ENCODE measurements around the gene PHLDA3. TPM values are rescaled to one million over a fixed set of nuclear protein-coding genes. Genes with fewer than 3 reads are reported as not detected.
"Not testable (repeated sequence)": the region's sequence is repeated elsewhere in the genome, so short reads cannot be mapped to it uniquely, and the experiment has no call there.

Gene PHLDA3
- total and polyA plus RNA-seq, 2 of the 13 experiments (the other 11 are each of a cell fraction or from before 2014, with no cell fraction given) = 16.7 to 33.6 TPM

DNA sequence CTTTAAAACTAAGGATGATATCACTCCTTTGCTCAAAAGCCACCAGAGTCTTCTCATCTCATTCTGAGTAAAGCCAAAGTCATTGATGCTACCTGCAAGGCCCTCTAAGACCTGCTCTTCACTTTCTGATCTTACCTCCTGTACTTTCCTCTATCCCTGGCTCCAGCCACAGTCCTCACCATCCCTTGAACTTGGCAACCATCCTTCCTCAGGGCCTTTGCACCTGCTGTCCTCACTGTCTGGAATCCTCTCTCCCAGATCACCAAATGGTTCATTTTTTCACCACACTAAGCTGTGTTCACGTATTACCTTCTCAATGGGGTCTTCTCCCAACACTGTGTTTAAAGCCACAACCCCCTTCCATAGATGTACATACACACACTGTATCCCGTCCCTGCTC is 4.3 kb upstream of the PHLDA3 start (continued):
- TF ChIP-seq, protein P1, sequence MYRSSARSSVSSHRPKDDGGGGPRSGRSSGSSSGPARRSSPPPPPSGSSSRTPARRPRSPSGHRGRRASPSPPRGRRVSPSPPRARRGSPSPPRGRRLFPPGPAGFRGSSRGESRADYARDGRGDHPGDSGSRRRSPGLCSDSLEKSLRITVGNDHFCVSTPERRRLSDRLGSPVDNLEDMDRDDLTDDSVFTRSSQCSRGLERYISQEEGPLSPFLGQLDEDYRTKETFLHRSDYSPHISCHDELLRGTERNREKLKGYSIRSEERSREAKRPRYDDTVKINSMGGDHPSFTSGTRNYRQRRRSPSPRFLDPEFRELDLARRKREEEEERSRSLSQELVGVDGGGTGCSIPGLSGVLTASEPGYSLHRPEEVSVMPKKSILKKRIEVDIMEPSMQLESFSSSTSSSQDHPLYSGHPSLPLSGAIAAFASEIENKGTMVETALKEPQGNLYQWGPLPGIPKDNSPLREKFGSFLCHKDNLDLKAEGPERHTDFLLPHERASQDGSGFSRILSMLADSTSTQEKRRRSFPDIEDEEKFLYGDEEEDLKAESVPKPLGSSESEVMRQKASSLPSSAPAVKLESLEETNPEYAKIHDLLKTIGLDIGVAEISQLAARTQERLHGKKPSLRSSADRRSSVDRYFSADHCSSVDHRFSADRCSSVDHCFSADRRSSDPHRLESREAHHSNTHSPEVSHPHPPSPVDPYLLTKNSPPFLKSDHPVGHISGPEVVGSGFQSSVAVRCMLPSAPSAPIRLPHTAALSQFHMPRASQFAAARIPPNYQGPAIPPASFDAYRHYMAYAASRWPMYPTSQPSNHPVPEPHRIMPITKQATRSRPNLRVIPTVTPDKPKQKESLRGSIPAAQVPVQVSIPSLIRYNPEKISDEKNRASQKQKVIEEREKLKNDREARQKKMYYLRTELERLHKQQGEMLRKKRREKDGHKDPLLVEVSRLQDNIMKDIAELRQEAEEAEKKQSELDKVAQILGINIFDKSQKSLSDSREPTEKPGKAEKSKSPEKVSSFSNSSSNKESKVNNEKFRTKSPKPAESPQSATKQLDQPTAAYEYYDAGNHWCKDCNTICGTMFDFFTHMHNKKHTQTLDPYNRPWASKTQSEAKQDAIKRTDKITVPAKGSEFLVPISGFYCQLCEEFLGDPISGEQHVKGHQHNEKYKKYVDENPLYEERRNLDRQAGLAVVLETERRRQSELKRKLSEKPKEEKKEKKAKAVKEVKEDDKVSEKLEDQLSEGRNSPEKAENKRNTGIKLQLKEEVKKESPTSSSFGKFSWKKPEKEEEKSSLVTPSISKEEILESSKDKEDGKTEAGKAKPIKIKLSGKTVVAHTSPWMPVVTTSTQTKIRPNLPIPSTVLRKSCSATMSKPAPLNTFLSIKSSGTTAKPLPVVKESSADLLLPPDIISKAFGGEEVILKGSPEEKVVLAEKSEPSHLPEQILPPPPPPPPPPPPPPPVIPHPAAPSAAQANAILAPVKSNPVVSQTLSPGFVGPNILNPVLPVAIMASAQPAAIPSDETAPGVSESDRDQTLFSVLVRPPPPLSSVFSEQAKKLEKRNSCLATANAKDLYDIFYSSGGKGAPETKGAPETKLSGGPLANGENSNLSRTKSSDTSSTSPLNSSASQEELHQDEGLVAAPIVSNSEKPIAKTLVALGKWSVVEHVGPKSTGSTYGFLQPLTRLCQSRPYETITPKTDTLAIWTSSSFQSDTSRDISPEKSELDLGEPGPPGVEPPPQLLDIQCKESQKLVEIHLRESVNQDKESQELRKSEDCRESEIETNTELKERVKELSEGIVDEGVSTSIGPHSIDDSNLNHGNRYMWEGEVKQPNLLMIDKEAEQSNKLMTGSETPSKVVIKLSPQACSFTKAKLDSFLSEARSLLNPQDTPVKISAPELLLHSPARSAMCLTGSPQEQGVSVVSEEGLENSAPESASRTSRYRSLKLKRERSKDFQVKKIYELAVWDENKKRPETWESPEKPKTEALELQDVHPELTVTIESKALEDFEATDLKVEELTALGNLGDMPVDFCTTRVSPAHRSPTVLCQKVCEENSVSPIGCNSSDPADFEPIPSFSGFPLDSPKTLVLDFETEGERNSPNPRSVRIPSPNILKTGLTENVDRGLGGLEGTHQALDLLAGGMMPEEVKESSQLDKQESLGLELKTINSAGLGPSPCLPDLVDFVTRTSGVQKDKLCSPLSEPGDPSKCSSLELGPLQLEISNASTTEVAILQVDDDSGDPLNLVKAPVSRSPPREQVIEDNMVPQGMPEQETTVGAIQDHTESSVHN (CRISPR knock-in tag; IDR thresholded peaks at IDR 0.05) = no peak
- TF ChIP-seq FOXP1 (IDR thresholded peaks at IDR 0.05) (no peak), FOXP1 (CRISPR knock-in tag; IDR thresholded peaks at IDR 0.05) (no peak), NCOA5 (CRISPR knock-in tag; IDR thresholded peaks at IDR 0.05) (no peak), CEBPB (IDR thresholded peaks at IDR 0.05; ENCODE audit: borderline replicate concordance, low read depth, low read length) (no peak)
- TF ChIP-seq, protein P2, sequence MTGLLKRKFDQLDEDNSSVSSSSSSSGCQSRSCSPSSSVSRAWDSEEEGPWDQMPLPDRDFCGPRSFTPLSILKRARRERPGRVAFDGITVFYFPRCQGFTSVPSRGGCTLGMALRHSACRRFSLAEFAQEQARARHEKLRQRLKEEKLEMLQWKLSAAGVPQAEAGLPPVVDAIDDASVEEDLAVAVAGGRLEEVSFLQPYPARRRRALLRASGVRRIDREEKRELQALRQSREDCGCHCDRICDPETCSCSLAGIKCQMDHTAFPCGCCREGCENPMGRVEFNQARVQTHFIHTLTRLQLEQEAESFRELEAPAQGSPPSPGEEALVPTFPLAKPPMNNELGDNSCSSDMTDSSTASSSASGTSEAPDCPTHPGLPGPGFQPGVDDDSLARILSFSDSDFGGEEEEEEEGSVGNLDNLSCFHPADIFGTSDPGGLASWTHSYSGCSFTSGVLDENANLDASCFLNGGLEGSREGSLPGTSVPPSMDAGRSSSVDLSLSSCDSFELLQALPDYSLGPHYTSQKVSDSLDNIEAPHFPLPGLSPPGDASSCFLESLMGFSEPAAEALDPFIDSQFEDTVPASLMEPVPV (CRISPR knock-in tag; IDR thresholded peaks at IDR 0.05) = no peak

DNA sequence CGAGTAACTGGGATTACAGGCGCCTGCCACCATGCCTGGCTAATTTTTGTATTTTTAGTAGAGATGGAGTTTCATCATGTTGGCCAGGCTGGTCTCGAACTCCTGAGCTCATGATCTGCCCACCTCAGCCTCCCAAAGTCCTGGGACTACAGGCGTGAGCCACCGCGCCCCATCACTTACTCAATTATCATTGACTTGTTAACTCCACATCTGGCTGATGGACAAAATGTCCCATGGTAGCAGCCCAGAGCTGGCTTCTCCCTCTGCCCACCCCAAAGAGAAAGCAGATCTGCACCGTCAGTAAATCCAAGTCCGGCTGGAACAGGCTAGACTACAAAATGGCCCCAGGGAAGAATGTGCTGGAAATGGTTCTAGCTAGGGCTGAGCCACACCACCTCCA is 3.3 kb upstream of the PHLDA3 start:
- peaks cover 20% of the 10 kb centered on the region for H3K4me1 ChIP-seq (ENCODE audit: insufficient read depth, low read length)
- 76% methylated on average over 8 of the region's 8 CpGs for WGBS (ENCODE audit: low lambda C conversion rate)
- BruUV-seq (replicated peaks); H4K20me1 ChIP-seq (ENCODE audit: insufficient read depth, low read length); intact Hi-C loops (cut with micrococcal nuclease; ENCODE audit: unreplicated experiment); H3K4me3 ChIP-seq (replicated peaks in 1 of 3; ENCODE audit: insufficient read depth in 1 of 3, low read depth in 2 of 3, low read length in 3 of 3); POLR2A ChIA-PET; H3K36me3 ChIP-seq (replicated peaks in 1 of 2; ENCODE audit: control insufficient read depth in 1 of 2, insufficient read depth in 2 of 2, low read length in 2 of 2); DNase-seq (ENCODE audit: low spot score); H3K27ac ChIP-seq (ENCODE audit: extremely low read length, insufficient read depth, low read length); CTCF ChIA-PET (ENCODE audit: low intra/inter-chr PET ratio, low total read pairs); H3K9me3 ChIP-seq (ENCODE audit: low read length); FAIRE-seq; H3K9ac ChIP-seq (ENCODE audit: insufficient read depth, low read depth, low read length); in situ Hi-C loops (cut with HindIII; ENCODE audit: extremely low pct_ligation_motif_present, low pct_unique_long_range_greater_than_20kb); H2AFZ ChIP-seq (ENCODE audit: low read length); H3K4me2 ChIP-seq (ENCODE audit: low read depth, low read length); ATAC-seq: not testable (repeated sequence)
- H3K27me3 ChIP-seq (ENCODE audit: control insufficient read depth in 1 of 2, insufficient read depth in 2 of 2, low read length in 2 of 2) = peaks cover 3 to 36% of the 10 kb centered on the region in 2 experiments; a peak in 3 of 5 replicates
- peaks cover 15% of the 10 kb centered on the region for H3K79me2 ChIP-seq (ENCODE audit: insufficient read depth, low read length)
